Activated CD4-positive, alpha-beta T cell treated with anti-CD3 and anti-CD28 coated beads, Interleukin-2, amount 10 ng/mL, durations not matched to agents 7 days and 5 days (primary cell): Measurements from ENCODE around the gene ADCY5. TPM values are rescaled to one million over a fixed set of nuclear protein-coding genes. Genes with fewer than 3 reads are reported as not detected.

Experiments
- CTCF ChIA-PET: fragments of 350-600 bp; sonication (Branson Sonifier 250); formaldehyde crosslinking; loops from one replicate; lab custom pipeline; 2021; ENCODE audit warnings: antibody characterized with exemption; lab: Charles Lee
- POLR2A ChIA-PET: fragments of 350-600 bp; sonication (Branson Sonifier 250); formaldehyde crosslinking; loops from one replicate; lab custom pipeline; 2021; ENCODE audit warnings: antibody characterized with exemption; lab: Charles Lee
- DNase-seq: peaks from one replicate; pipeline ENCODE4 v3.0.0-alpha.2; 2020
- H3K27ac Mint-ChIP-seq: one replicate; pipeline ENCODE4 v1.8.0; 2021; ENCODE audit warnings: mild to moderate bottlenecking, moderate library complexity, mixed read lengths
- H3K27me3 Mint-ChIP-seq: one replicate; pipeline ENCODE4 v1.8.0; 2021; ENCODE audit warnings: mixed read lengths
- H3K36me3 Mint-ChIP-seq: one replicate; pipeline ENCODE4 v1.8.0; 2021; ENCODE audit warnings: low read depth, mixed read lengths
- H3K4me1 Mint-ChIP-seq: one replicate; pipeline ENCODE4 v1.8.0; 2021; ENCODE audit warnings: mixed read lengths
- H3K4me3 Mint-ChIP-seq: one replicate; pipeline ENCODE4 v1.8.0; 2021; ENCODE audit warnings: mild to moderate bottlenecking, moderate library complexity, mixed read lengths
- H3K9me3 Mint-ChIP-seq: one replicate; pipeline ENCODE4 v1.8.0; 2021; ENCODE audit warnings: mixed read lengths
- total RNA-seq, 2 experiments: library from RNA; stranded (reverse); gene quantifications; one replicate each; pipeline ENCODE4 v1.2.3, GENCODE V29; 2021

The ADCY5 gene
- total RNA-seq, 2 experiments from 2014 or later, result not detected

DNA sequence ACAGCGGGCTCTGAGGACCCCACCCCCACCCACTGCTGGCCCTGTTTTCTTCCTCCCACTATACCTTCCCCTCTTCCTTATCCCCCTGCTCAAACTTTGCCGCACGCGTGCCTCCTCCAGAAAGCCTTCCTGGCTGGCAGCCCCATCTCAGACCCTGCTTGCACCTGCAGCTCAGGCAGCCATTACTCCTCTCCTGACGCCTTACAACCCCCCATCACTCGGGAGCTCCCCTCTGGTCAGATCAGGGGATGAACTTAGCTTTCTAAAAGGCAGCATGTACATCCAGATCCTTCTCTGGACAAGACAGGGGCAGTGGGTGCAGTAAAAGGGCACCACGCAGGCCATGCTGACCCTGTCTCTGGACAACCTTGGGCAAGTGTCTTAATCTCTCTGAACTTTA, 152.6 kb downstream of the ADCY5 start:
- Mint-ChIP-seq H3K36me3 (no peaks in the 10 kb centered on the region), H3K4me1 (no peaks in the 10 kb centered on the region), H3K9me3 (no peaks in the 10 kb centered on the region), H3K27ac (no peak overlapping the region), H3K4me3 (no peak overlapping the region), H3K27me3 (no peaks in the 10 kb centered on the region)
- ChIA-PET CTCF (no interaction called here), POLR2A (no interaction called here)
- DNase-seq, result no peak

DNA sequence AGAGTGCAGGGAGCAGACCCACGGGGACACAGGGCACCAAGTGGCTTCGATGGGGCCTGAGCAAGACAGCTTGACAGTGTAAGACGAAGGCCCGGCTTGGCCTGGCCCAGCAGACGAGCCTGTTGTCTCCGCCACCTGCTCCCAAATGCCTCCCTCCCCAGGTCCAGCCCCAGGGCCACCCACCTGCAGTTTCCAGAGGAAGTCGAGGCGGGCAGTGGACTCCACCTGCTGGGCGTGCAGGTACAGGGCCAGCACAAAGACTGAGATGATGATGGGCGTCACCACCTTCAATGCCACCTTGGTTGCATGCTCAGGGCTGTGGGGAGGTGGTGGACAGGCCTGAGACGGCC, 153.0 kb downstream of the ADCY5 start:
- Mint-ChIP-seq H3K27me3 (no peaks in the 10 kb centered on the region), H3K4me3 (no peak overlapping the region), H3K36me3 (no peaks in the 10 kb centered on the region), H3K27ac (no peak overlapping the region), H3K4me1 (no peaks in the 10 kb centered on the region), H3K9me3 (no peaks in the 10 kb centered on the region)
- CTCF ChIA-PET, result no interaction called here
- no peak for DNase-seq
- POLR2A ChIA-PET, result no interaction called here

DNA sequence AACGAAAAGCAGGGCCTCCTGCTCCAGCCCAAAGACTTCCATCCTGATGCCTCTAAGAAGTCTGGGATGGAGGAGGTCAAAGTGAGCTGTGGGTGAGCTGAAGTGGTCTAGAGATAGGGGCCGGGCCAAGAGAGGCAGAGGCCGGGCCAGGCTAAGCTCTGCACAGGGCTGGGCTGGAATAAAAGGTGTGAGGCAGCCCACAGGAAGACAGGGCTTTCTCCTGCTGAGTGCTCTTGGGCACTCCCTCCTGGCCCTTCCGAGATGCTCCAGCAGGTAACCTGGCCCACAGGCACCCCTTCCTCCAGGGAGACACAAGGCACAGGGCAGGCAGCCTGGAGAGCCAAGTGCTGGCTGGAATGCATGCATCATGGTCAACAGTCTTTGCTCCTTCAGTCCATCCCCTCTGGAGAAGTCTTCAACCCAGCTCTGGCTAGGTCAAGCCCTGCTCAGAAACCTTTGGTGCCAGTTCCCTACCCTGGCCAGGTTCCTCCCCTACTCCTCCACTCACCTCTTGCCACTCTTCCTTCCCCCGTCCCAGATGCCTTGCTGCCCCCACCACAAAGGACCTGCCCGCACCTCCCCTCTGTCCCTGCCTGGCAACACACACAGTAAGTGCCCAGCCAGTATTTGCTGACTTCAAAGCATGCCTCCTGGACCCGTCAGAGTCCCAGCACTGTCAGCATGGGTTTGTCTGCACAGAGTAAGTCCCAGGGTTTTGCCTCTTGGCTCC, 153.6 kb downstream of the ADCY5 start:
- ChIA-PET CTCF (no interaction called here), POLR2A (no interaction called here)
- no peaks in the 10 kb centered on the region for H3K4me1 Mint-ChIP-seq
- H3K27me3 Mint-ChIP-seq, result no peaks in the 10 kb centered on the region
- no peak for DNase-seq
- no peaks in the 10 kb centered on the region for H3K36me3 Mint-ChIP-seq
- H3K9me3 Mint-ChIP-seq, result no peaks in the 10 kb centered on the region
- H3K4me3 Mint-ChIP-seq, result no peak overlapping the region
- H3K27ac Mint-ChIP-seq, result no peak overlapping the region

DNA sequence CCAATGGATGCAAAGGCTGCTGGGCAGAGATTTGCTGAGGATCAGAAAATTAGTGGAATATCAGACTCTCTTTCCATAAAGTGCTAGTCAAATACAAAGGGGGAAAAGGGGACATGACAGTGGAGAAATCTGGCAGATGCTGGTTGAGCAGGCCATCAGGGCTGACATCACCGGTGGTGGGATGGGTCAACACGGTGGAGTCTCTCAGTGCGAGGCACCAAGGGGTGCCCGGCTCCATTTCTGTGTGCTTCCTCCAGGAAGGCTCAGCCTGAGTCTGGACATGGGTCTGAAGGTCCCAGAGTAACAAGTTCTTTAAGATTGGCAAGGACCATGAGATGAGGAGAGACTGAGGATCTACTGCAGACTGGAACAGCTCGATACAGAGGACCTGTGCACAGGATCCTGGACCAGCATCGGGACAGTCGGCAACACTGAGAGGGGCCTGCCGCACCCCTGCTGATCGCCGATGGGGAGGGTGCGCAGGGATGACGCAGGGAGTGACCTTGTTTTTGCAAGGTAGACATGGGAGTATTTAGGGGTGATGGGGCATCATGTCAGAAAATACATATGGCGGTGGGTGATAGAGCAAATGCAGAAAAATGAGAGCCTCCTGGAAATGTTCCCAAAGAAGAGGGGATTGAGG, 154.5 kb downstream of the ADCY5 start:
- Mint-ChIP-seq H3K27ac (no peak overlapping the region), H3K36me3 (no peaks in the 10 kb centered on the region), H3K4me1 (no peaks in the 10 kb centered on the region), H3K9me3 (no peaks in the 10 kb centered on the region), H3K27me3 (no peaks in the 10 kb centered on the region), H3K4me3 (no peak overlapping the region)
- DNase-seq, result no peak
- POLR2A ChIA-PET, result no interaction called here
- CTCF ChIA-PET, result no interaction called here

DNA sequence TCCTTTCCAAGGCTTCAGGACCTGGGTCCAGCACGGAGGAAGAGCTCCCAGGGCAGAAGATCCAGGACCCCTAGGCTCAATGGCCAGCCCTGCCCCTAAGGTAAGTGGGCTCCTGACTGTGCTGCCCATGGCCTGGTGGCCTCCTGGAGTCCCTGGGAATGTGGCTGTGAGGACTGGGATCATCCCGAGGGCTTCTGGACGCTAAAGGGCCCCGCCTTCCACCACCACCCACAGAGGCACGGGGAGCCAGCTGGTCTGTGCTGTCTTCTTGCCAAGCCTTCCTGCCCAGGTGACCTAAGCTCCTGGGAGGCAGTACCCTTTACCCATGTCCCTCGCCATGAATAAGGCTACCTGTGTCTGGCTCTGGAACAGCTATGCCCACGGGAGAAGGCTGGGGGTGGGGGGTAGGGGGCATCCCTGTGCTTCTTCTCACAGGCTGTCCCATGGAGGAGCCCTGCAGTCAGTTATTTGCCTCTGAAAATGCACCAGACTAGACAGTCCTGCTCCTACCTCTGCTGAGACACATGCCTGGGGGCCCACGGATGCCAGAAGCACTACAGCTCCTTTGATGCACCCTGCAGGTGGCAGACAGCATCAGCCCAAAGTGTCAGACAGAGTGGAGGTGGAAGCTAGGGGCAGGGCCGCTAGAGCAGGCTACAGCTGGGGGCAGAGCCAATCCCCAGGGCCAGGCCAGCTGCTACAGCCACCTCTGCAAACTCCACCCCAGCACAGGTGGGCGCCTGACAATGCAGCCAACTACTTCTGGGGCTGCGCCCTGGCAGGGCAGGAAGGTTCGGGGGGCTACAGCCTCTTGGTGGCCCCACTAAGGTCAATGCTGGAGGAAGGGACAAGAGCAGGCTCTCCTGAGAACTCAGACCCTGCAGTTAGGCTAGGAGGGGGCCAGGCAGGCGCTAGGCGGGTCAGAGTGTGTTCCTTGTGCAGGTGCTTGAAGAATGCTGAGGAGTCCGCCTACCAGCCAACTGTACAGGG, 156.3 kb downstream of the ADCY5 start:
- no peak overlapping the region for H3K4me3 Mint-ChIP-seq
- ChIA-PET CTCF (interaction anchor here (0.7 kb wide), 1 partner anchor 12 kb away, joined by 3 read pairs; no protein-coding TSS in a partner anchor), POLR2A (no interaction called here)
- no peaks in the 10 kb centered on the region for H3K27me3 Mint-ChIP-seq
- H3K36me3 Mint-ChIP-seq, result no peaks in the 10 kb centered on the region
- H3K9me3 Mint-ChIP-seq, result no peaks in the 10 kb centered on the region
- no peak overlapping the region for H3K27ac Mint-ChIP-seq
- DNase-seq, result no peak
- H3K4me1 Mint-ChIP-seq, result no peaks in the 10 kb centered on the region

DNA sequence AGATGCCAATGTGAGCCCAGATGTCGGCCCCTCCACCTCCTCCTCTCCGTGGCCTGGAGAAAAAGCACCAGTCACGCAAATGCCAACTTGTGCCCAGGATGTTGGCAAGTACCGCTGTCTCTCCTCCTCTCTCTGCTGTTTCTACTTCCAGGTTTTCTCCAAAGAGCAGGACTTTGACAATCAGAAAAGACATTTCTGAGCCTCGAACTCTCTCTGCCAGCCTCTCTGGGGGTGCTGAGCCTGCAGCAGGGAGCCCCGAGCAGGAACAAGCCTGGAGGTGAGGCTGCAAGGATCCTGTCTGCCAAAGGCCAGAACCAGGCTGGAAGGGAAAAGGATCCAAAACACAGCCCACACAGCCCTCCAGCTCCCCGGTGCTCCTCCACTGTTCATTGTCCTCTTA, 157.5 kb downstream of the ADCY5 start:
- H3K4me3 Mint-ChIP-seq, result no peak overlapping the region

DNA sequence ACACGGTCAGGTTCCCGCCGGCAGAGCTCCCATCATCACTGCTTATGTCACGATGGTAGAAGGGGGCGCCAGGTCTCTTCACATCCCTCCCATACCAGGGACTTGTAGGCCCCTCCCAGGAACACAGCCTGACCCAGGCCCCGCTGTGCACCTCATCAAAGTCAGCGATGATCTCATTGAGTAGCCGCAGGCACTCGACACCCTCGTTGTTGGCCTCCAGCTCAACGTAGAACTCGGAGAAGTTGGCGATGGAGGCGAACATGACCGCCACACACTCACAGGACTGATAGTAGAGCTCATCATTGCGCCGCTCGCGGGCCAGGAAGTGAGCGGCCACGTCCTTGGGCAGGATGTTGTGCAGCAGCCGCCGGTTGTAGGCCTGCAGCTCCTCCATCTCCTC, 157.9 kb downstream of the ADCY5 start:
- Mint-ChIP-seq H3K4me1 (no peaks in the 10 kb centered on the region), H3K4me3 (no peak overlapping the region), H3K36me3 (no peaks in the 10 kb centered on the region), H3K27me3 (no peaks in the 10 kb centered on the region), H3K9me3 (no peaks in the 10 kb centered on the region), H3K27ac (no peak overlapping the region)
- CTCF ChIA-PET, result interaction anchor here (1.6 kb wide), 1 partner anchor 14 kb away, joined by 3 read pairs; no protein-coding TSS in a partner anchor
- POLR2A ChIA-PET, result no interaction called here
- no peak for DNase-seq

More for the DNA sequence above, 157.5 kb downstream of the ADCY5 start:
- Mint-ChIP-seq H3K27ac (no peak overlapping the region), H3K9me3 (no peaks in the 10 kb centered on the region), H3K36me3 (no peaks in the 10 kb centered on the region), H3K27me3 (no peaks in the 10 kb centered on the region), H3K4me1 (no peaks in the 10 kb centered on the region)
- CTCF ChIA-PET, result interaction anchor here (1.6 kb wide), 1 partner anchor 14 kb away, joined by 3 read pairs; no protein-coding TSS in a partner anchor
- DNase-seq, result no peak
- POLR2A ChIA-PET, result no interaction called here

DNA sequence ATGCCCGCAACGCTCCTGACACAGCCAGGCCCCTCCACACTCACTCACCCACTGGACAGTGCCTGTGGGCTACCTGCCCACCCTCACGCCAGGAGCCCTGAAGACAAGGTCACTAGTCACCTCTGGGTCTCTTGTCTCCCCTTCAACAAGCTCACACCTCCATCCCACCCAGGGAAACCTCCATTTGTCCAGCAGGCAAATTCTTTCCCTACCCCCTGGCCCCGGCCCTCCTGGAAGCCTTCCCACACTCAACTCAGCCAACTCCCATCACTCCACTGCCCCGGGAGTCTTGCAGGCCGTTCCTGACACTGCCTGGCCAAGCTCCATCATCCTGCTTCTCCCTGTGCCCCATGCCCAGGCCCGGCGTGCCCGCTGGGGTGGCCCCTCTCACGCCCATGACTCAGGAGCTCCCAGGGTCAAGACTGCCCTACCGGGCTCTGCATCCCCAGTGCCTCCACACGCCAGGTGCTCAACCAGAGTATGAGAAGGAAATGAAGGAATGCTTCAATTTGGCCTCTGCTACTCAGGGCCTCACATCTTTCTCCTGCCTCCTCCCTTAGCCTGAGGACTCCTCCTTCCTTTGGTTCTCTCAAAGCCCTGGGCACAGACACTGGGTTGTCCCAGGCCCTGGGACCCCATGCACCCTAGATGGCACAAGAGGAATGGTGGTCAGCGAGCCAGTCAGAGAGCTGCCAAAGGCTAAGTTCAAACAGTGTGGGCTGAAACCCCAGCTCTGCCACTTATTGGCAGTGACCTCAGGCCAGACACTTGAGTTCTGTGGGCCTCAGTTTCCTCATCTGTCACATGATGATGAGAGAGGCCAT, 158.6 kb downstream of the ADCY5 start:
- H3K27me3 Mint-ChIP-seq, result no peaks in the 10 kb centered on the region
- DNase-seq, result no peak
- no peaks in the 10 kb centered on the region for H3K36me3 Mint-ChIP-seq
- H3K27ac Mint-ChIP-seq, result no peak overlapping the region
- H3K4me3 Mint-ChIP-seq, result no peak overlapping the region
- ChIA-PET POLR2A (no interaction called here), CTCF (interaction anchor here (1.6 kb wide), 1 partner anchor 13 kb away, joined by 3 read pairs; no protein-coding TSS in a partner anchor)
- H3K9me3 Mint-ChIP-seq, result no peaks in the 10 kb centered on the region
- no peaks in the 10 kb centered on the region for H3K4me1 Mint-ChIP-seq

DNA sequence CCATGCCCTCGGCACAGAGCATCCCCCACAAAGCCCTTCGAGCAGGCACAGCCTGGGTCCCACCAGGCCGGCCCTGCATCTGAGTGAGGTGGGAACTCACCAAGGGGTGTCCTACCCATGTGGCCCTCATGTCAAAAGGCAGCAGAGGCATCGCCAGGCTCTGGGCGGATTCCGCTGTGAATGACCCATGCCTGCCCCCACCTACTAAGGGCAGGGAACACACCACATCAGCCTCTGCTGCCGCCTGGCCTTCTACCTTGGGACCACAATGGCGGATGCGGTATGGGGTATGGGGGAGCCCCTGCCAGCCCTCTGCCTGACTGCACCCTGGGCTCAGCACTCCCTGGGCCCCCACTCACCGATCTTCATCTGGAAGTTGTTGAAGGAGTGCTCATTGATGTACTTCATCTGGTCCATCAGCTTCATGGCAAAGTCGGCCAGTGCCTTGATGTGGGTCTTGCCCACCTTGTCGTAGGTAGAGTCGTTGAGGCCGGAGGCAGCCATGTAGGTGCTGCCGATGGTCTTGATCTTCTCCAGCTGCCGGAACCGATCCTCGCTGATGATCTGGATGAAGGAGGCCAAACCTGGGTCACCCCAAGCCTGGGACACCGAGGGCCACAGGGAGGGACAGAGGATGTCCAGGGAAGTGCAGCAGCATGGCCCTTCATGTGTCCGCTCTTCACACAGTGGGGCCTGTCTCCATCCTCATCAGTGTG, 159.3 kb downstream of the ADCY5 start:
- H3K27ac Mint-ChIP-seq, result no peak overlapping the region
- no peak for DNase-seq
- H3K9me3 Mint-ChIP-seq, result no peaks in the 10 kb centered on the region
- no peaks in the 10 kb centered on the region for H3K27me3 Mint-ChIP-seq
- no peaks in the 10 kb centered on the region for H3K36me3 Mint-ChIP-seq
- H3K4me1 Mint-ChIP-seq, result no peaks in the 10 kb centered on the region
- ChIA-PET POLR2A (no interaction called here), CTCF (no interaction called here)
- H3K4me3 Mint-ChIP-seq, result no peak overlapping the region

DNA sequence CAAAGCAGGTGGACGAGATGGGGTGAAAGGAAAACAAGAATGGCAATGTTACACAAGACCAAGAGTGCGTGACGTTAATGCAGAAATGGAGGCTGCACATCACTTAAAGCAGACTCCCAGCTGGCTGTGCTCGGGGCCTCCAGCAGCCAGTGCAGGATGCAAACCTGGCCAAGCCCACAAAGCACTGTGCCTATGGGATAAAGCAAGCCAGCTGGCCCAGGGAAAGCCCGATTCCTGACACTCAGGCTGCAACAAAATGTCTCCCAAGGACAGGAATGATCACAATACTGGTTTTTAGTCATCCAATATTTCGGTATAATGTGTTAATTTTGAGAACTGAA, 161.0 kb downstream of the ADCY5 start:
- no peak overlapping the region for H3K27ac Mint-ChIP-seq
- H3K4me3 Mint-ChIP-seq, result no peak overlapping the region
- H3K27me3 Mint-ChIP-seq, result no peaks in the 10 kb centered on the region
- no peaks in the 10 kb centered on the region for H3K36me3 Mint-ChIP-seq
- CTCF ChIA-PET, result no interaction called here
- POLR2A ChIA-PET, result no interaction called here
- no peaks in the 10 kb centered on the region for H3K9me3 Mint-ChIP-seq
- no peaks in the 10 kb centered on the region for H3K4me1 Mint-ChIP-seq
- no peak for DNase-seq

DNA sequence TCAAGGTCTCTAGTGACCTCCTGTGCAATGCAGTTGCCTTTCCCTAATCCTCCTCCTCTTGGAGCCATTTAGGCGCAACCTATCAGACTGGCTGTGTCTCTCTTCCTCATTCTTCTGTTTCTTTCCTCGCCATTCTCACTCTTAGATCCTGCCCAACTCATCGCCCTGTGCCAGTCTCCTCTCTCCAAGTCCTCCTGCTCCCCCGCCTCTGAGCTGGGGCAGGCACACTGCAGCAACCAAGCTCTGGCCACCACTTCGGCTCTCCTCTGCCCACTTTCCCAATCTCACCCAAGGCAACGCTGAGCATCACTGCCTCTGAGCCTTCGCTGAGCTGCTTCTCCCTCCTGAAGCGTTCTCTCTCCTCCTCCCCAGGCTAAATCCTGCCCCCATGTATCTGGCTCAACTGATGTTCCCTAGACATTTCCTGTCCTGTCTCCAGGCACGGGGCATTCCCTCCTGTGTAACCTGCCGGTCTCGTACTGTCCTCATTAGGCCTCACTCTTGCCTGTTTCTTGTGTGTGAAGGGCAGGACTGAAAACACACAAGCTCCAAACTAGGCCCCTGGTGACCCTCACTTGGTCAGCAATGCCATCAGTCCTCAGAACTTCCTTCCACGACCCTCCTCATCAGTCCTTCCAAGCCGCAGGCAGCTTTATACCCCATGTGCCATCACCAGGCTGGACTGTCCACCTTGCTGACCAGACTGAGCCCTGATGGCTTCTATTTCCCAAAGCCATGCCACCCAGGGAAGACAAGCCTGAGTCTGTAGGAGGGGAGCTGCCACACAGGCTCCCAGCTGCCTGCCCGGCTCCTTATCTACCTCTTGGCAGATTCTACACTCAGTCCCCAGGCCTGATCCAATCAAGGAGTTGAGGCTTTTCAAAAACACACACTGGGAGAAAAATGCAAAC, 161.6 kb downstream of the ADCY5 start:
- POLR2A ChIA-PET, result no interaction called here
- CTCF ChIA-PET, result no interaction called here
- Mint-ChIP-seq H3K9me3 (no peaks in the 10 kb centered on the region), H3K27ac (no peak overlapping the region), H3K4me3 (no peak overlapping the region), H3K36me3 (no peaks in the 10 kb centered on the region), H3K4me1 (no peaks in the 10 kb centered on the region), H3K27me3 (no peaks in the 10 kb centered on the region)
- DNase-seq, result no peak
